Choroid plexus epithelial cell (primary cell): ENCODE results near the gene FYCO1.
A peak's percentile ranks its signal among the peaks of the same experiment; 100 is the strongest.

Source experiments
- DNase-seq: peaks from one replicate; pipeline ENCODE4 v3.0.0-alpha.2; 2010; ENCODE audit warnings: low read depth
- H3K4me3 ChIP-seq: 2 replicates; pipeline ENCODE4 v1.5.1; 2011; ENCODE audit warnings: low read depth, mild to moderate bottlenecking, control low read depth, low read length, moderate library complexity
- TF ChIP-seq, protein P1 (sequence below): conservative IDR thresholded peaks from 2 replicates; pipeline ENCODE4 v1.5.1; 2011; ENCODE audit warnings: low read depth, mild to moderate bottlenecking, control low read depth, inconsistent platforms, low read length, moderate library complexity

Gene FYCO1

DNA sequence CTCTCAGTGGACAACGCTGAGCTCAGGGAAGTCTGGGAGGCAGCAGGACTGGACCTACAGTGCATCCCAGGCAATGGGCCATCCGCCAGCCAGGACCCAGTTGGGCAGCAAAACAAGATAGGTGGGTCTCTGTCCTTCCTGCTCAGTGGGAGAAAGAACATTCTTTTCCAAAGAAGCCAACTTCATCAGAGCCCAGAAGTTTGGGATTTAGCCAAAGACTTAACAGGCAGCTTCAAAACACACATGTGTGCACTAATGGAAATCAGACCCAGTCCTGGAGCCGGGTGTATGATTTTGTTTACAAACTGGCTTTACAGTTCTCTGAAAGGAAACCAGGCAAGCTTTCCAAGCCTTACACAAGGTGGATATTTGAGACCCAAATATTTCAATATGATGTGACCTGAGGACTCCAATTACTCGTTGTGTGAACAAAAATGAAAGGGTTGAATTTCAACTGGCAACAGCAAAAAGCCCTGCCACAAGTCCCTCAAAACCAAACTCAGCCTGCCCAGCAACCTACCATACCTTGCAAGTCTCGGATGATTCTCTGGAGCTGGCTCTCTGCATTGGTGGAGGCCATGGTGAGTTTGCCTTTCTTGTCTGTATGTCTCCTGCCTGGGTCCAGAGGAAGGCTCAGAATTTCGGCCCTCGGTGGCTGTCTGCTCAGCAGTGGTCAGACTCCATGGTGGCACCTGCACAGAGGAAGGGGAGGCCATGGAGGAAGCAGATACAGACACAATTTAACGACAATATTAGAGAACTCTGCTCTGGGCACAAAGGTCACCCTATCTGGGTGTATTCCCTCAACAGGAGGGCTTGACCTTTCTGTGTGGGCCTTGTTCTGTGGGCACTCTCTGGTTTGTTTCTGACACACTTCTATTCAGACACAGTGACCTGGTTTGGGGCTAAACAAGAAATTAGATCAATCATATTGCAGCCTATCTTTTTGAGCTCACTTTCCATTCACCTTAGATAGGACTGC is 11.0 kb downstream of the FYCO1 start:
- peak; percentile 63 for DNase-seq
- TF ChIP-seq, protein P1, sequence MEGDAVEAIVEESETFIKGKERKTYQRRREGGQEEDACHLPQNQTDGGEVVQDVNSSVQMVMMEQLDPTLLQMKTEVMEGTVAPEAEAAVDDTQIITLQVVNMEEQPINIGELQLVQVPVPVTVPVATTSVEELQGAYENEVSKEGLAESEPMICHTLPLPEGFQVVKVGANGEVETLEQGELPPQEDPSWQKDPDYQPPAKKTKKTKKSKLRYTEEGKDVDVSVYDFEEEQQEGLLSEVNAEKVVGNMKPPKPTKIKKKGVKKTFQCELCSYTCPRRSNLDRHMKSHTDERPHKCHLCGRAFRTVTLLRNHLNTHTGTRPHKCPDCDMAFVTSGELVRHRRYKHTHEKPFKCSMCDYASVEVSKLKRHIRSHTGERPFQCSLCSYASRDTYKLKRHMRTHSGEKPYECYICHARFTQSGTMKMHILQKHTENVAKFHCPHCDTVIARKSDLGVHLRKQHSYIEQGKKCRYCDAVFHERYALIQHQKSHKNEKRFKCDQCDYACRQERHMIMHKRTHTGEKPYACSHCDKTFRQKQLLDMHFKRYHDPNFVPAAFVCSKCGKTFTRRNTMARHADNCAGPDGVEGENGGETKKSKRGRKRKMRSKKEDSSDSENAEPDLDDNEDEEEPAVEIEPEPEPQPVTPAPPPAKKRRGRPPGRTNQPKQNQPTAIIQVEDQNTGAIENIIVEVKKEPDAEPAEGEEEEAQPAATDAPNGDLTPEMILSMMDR = no peak
- H3K4me3 ChIP-seq = no peak overlapping the region

DNA sequence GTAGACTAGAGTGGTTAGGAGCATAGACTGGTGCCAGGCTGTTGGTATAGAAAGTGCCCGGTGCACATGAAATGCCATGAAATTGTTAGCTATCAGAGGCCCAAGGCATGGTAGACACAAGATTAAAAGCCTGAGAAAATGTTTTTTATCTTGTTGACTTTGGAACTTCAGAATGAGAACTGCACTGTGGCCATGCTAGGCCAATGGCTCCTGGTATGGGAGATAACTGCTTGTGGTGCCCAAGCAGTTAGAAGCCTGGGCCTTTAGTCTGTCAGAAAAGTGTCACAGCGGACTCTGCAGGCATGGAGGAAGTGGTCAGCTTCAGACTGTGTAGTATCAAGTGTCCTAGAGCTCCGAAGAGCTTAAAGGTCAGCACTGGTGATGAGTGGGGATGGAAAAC is 11.9 kb downstream of the FYCO1 start:
- no peak for DNase-seq
- no peak overlapping the region for H3K4me3 ChIP-seq
- TF ChIP-seq, protein P1 = no peak

DNA sequence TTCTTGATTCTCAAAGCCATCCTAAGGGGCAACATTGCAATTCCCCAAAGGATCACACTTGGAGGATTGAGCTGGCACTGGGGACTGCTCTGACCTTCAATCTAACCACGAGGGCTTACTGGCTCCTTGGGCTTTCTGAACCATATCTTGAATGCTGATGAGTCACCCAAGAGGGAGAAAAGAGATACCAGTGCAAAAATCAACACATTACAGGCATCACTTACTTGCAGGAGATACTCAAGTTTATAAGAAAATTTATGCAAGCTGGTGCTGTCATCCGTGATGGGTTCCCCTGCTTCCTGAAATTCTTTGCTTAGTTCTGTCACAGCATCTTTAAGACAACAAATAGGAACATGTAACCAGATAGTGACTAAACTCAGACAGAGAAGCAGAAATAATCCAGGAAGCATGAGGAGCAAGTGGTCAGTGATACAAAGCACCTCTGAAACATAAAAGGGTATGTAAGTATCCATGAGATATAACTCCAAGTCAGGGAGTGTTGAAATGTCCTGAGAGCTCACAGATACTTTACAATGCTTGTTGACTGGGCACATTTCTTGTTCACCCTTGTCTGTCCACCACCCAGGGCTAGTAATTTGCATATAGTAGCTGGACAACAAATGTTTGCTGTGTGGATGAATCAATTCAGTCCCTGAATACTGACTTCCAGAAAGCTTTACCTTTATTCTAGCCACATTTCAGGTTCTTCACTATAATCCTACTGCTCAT is 14.1 kb downstream of the FYCO1 start:
- no peak overlapping the region for H3K4me3 ChIP-seq
- TF ChIP-seq, protein P1 = no peak
- DNase-seq = peak; percentile 56

DNA sequence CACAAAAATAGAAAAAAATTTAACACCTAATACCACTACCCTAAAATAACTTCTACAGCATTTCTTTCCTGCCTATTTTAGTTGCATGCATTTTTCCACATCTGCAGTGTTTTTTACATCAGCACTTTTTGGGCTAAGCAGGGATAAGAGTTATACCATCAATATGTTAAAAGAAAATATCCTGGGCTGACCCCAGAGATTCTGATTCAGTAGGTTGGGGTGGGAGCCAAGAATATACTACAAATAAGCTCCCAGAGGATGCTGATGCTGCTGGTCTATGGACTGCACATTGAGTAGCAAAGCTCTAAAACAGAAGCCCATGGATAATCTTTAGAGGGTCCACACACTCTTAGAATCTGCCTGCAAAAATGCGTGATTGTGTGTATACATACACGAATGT is 14.8 kb downstream of the FYCO1 start:
- peak; percentile 33 for DNase-seq
- TF ChIP-seq, protein P1 = no peak
- H3K4me3 ChIP-seq = no peak overlapping the region

DNA sequence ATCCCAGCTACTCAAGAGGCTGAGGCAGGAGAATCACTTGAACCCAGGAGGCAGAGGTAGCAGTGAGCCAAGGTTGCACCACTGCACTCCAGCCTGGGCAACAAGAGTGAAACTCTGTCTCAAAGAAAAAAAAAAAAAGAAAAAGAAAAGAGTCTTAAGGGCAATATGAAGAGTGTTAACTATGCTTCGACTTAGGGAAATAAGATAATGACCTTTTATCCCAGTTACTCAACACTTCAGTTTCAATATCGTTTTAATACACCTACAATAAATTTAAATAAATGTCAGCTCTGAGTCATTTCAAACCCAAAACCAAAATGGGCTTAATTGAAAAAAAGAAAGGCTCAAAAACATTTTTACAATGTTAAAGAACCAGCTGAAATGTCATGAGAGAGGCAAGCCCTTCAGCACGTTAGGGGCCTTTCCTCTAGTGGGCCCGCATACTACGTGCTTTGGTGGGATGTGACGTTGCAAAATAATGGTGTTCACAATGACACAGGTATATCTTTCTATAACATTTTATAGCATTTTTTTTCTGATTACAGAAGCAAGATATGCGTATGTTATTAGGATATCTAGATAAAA is 15.3 kb downstream of the FYCO1 start:
- DNase-seq = no peak
- TF ChIP-seq, protein P1 = no peak
- H3K4me3 ChIP-seq = no peak overlapping the region

DNA sequence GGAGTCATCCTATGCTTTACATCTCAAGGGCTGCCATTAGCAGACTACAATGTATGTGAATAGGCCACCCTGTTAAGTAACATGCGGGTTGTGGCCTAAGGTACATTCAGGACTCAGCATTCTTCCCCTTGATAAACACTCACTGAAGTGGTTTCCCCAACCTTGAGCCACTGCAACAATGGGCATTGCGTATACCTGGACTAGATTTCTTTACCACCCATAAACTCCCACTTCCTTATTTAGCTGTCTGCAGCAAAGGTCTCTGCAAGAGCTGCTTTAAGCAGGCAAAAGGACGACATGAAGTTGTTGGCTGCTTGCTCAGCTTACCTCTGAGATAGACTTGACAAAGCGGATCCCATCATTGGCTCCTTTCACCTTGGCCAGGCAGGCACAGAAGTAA is 16.2 kb downstream of the FYCO1 start:
- TF ChIP-seq, protein P1 = no peak
- no peak for DNase-seq

More for the DNA sequence above, 16.2 kb downstream of the FYCO1 start:
- no peak overlapping the region for H3K4me3 ChIP-seq
